Activated B cell treated with CpG ODN at 0.5 μM for 24 hours (primary cell): ENCODE data around the gene TM9SF4. TPM values are rescaled to one million over a fixed set of nuclear protein-coding genes. Genes with fewer than 3 reads are reported as not detected.

Experiments used
- ATAC-seq: fragments of 200-7000 bp; cut with Tn5 transposase; one replicate; pipeline ENCODE4 v1.10.0; 2021; ENCODE audit warnings: low read depth, mild to moderate bottlenecking, moderate library complexity
- CTCF ChIA-PET: fragments of 350-600 bp; sonication (Branson Sonifier 250); formaldehyde crosslinking; loops from one replicate; lab custom pipeline; 2021; ENCODE audit warnings: antibody characterized with exemption; lab: Charles Lee
- POLR2A ChIA-PET: fragments of 350-600 bp; sonication (Branson Sonifier 250); formaldehyde crosslinking; loops from one replicate; lab custom pipeline; 2021; ENCODE audit warnings: antibody characterized with exemption; lab: Charles Lee
- DNase-seq: peaks from one replicate; pipeline ENCODE4 v3.0.0; 2022
- H3K27ac Mint-ChIP-seq: one replicate; pipeline ENCODE4 v1.8.0; 2020; ENCODE audit warnings: mixed read lengths
- H3K27me3 Mint-ChIP-seq: one replicate; pipeline ENCODE4 v1.8.0; 2021; ENCODE audit warnings: mixed read lengths
- H3K36me3 Mint-ChIP-seq: one replicate; pipeline ENCODE4 v1.8.0; 2021; ENCODE audit warnings: low read depth, mixed read lengths
- H3K4me1 Mint-ChIP-seq: one replicate; pipeline ENCODE4 v1.8.0; 2021; ENCODE audit warnings: mixed read lengths
- H3K4me3 Mint-ChIP-seq: one replicate; pipeline ENCODE4 v1.8.0; 2020; ENCODE audit warnings: mild to moderate bottlenecking, mixed read lengths
- H3K9me3 Mint-ChIP-seq: one replicate; pipeline ENCODE4 v1.8.0; 2020; ENCODE audit warnings: mixed read lengths
- intact Hi-C: fragments of 100-400 bp; cut with micrococcal nuclease; formaldehyde crosslinking; loops from one replicate; pipeline ENCODE4 v1.15.1; 2024
- total RNA-seq: library from RNA; stranded (reverse); gene quantifications from 2 replicates; pipeline ENCODE4 v1.2.3, GENCODE V29; 2022
- TF ChIP-seq, protein P1 (sequence below): fragments of 200-600 bp; IDR thresholded peaks from one replicate; pipeline ENCODE4 v1.8.0; 2022; ENCODE audit warnings: antibody characterized with exemption, mild to moderate bottlenecking

TM9SF4 gene, protein sequence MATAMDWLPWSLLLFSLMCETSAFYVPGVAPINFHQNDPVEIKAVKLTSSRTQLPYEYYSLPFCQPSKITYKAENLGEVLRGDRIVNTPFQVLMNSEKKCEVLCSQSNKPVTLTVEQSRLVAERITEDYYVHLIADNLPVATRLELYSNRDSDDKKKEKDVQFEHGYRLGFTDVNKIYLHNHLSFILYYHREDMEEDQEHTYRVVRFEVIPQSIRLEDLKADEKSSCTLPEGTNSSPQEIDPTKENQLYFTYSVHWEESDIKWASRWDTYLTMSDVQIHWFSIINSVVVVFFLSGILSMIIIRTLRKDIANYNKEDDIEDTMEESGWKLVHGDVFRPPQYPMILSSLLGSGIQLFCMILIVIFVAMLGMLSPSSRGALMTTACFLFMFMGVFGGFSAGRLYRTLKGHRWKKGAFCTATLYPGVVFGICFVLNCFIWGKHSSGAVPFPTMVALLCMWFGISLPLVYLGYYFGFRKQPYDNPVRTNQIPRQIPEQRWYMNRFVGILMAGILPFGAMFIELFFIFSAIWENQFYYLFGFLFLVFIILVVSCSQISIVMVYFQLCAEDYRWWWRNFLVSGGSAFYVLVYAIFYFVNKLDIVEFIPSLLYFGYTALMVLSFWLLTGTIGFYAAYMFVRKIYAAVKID
- total RNA-seq = 41.9 and 48.1 TPM in 2 replicates

DNA sequence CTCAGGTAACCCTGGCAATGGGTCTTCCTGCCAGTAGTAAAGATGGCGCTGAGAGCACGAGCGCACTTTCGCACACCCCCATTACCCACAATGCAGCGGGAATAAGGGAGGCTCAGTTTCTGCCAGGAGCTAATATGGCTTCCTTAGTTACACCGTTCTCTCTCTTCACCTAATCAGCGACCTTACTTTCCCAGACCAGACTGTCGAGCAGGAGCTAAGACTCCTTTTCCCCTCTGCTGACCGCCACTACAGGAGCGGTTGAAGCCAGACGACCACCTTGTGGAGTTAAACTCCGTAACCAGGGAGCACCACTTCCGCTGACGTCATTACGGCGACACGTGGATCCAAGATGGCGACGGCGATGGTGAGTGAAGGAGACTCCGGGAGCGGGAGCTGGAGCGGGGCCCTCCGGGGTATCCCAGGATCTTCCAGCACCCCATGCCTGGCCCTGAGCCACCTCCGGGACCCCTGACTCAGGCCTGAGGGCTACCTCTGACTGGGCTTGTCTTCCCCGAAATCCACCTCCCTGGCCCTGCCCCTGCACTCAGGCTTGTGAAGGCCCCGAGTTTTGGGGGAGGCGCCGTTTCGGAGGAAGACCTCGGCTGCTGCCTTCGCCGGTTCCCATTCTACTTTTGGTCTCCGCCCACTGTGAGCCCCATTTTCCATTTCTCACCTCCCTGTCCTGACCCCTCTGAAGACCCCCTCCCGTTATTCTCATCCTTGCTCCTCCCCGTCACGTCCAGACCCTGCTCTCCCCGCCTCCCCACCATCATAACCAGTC, at the start of gene TM9SF4:
Gene TM9SF4 (plus strand): TSS at position 323 of the 781 bp plus-strand sequence. CDS start 27 bp downstream, at position 350.
- Mint-ChIP-seq H3K9me3 (no peaks in the 10 kb centered on the region), H3K27ac (peak within 1 kb of the TSS; percentile 100), H3K4me3 (peak within 1 kb of the TSS; percentile 97), H3K27me3 (no peaks in the 10 kb centered on the region), H3K36me3 (peaks cover 11% of the 10 kb centered on the region), H3K4me1 (peaks cover 33% of the 10 kb centered on the region)
- ChIA-PET POLR2A (interaction anchor here (0.5 to 1.7 kb wide), 13 partner anchors 9 to 386 kb away, joined by 3 to 10 read pairs (median 4); partner anchors contain the start of gene ASXL1), CTCF (interaction anchor here (1.0 to 1.4 kb wide), 2 partner anchors 74 to 257 kb away, joined by 3 to 7 read pairs; no protein-coding TSS in a partner anchor)
- ATAC-seq (peak; percentile 88), DNase-seq (peak; percentile 86)
- TF ChIP-seq, protein P1, sequence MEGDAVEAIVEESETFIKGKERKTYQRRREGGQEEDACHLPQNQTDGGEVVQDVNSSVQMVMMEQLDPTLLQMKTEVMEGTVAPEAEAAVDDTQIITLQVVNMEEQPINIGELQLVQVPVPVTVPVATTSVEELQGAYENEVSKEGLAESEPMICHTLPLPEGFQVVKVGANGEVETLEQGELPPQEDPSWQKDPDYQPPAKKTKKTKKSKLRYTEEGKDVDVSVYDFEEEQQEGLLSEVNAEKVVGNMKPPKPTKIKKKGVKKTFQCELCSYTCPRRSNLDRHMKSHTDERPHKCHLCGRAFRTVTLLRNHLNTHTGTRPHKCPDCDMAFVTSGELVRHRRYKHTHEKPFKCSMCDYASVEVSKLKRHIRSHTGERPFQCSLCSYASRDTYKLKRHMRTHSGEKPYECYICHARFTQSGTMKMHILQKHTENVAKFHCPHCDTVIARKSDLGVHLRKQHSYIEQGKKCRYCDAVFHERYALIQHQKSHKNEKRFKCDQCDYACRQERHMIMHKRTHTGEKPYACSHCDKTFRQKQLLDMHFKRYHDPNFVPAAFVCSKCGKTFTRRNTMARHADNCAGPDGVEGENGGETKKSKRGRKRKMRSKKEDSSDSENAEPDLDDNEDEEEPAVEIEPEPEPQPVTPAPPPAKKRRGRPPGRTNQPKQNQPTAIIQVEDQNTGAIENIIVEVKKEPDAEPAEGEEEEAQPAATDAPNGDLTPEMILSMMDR = no peak
- intact Hi-C loops = loop anchor here (1.0 to 5.0 kb wide), 3 partner anchors 98 to 249 kb away; partner anchors contain the start of genes ASXL1, PDRG1, PLAGL2 and POFUT1

DNA sequence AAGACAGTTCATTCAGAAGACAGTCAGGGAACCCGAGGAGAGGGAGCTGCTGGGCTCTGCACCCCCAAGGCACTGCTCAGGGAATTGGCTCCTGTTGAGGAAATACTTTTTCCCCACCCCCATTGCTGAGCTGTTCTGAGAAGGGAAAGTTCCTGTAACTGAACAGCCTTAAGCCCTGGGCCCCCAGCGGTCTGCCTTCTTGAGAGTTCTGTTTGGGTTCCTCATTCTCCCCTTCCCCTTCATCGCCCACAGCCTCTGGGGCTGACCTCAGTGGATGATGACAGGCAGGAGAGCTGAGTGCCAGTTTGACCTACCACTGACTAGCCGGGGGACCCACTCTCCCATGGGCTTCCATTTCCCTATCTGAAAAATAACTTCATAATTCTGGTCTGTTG, 46.7 kb upstream of the TM9SF4 start:
- ATAC-seq = peak; percentile 84
- DNase-seq = no peak
- TF ChIP-seq, protein P1 = no peak
- no peaks in the 10 kb centered on the region for H3K27me3 Mint-ChIP-seq
- no peaks in the 10 kb centered on the region for H3K9me3 Mint-ChIP-seq
- peaks cover 54% of the 10 kb centered on the region for H3K4me1 Mint-ChIP-seq
- intact Hi-C loops = loop anchor here (1.0 kb wide), 2 partner anchors 10 to 27 kb away; partner anchors contain the start of gene HCK
- peak overlapping the region; percentile 35 for H3K4me3 Mint-ChIP-seq
- ChIA-PET CTCF (interaction anchor here (1.0 to 2.2 kb wide), 4 partner anchors 10 to 31 kb away, joined by 5 to 17 read pairs (median 6); partner anchors contain the start of gene HCK), POLR2A (interaction anchor here (0.6 to 2.8 kb wide), 10 partner anchors 10 to 29 kb away, joined by 3 to 39 read pairs (median 5); partner anchors contain the start of gene HCK)
- H3K27ac Mint-ChIP-seq = peak overlapping the region; percentile 75
- H3K36me3 Mint-ChIP-seq = peaks cover 59% of the 10 kb centered on the region

DNA sequence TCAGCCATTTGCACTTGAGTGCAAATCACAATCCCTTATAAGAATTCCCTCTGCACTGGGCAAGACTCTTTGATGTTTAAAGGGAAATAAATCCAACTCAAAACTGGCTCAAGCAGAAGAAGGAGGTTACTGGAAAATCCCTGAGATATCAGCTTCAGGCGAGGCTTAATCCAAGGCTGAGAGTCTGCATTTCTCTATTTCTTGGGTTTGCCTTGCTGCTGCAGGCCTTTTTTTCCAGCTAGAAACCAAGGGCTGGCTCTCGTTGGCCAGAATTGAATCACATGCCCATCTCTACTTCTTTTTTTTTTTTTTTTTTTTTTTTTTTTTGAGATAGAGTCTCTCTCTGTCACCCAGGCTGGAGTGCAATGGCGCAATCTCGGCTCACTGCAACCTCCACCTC, 45.8 kb upstream of the TM9SF4 start:
- DNase-seq (no peak), ATAC-seq (no peak)
- intact Hi-C loops = no loop called here
- TF ChIP-seq, protein P1 = no peak
- peaks cover 49% of the 10 kb centered on the region for H3K4me1 Mint-ChIP-seq
- POLR2A ChIA-PET = interaction anchor here (1.0 to 2.8 kb wide), 5 partner anchors 8 to 29 kb away, joined by 3 to 39 read pairs (median 16); partner anchors contain the start of gene HCK
- CTCF ChIA-PET = interaction anchor here (1.0 to 2.2 kb wide), 2 partner anchors 28 kb away, joined by 3 to 17 read pairs; no protein-coding TSS in a partner anchor
- H3K27ac Mint-ChIP-seq = no peak overlapping the region
- peaks cover 57% of the 10 kb centered on the region for H3K36me3 Mint-ChIP-seq
- H3K27me3 Mint-ChIP-seq = no peaks in the 10 kb centered on the region
- H3K9me3 Mint-ChIP-seq = no peaks in the 10 kb centered on the region
- no peak overlapping the region for H3K4me3 Mint-ChIP-seq

DNA sequence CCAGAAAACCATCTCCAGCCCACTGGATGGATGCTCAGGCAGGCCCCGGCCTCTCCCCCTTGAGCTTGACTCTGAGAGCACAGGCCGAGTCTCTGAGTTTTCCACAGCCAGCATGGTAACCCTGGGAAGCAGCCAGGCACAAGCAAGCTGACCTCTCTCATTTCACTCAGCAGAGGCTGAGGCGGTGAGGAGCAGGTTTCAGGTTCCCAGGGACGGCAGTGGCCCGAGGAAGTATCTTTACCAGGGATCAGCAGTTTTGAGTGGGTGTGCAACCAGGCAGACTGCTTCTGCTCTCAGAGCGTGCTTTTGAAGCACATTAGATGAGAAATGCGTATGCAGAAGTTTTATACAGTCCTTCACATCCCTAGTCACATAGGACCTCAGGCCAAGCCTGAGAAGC, 44.8 kb upstream of the TM9SF4 start:
- CTCF ChIA-PET = no interaction called here
- no peak overlapping the region for H3K4me3 Mint-ChIP-seq

More for the DNA sequence above, 44.8 kb upstream of the TM9SF4 start:
- Mint-ChIP-seq H3K36me3 (peaks cover 59% of the 10 kb centered on the region), H3K9me3 (no peaks in the 10 kb centered on the region), H3K4me1 (peaks cover 52% of the 10 kb centered on the region), H3K27me3 (no peaks in the 10 kb centered on the region), H3K27ac (no peak overlapping the region)
- POLR2A ChIA-PET = interaction anchor here (1.0 to 2.8 kb wide), 3 partner anchors 9 to 29 kb away, joined by 3 to 39 read pairs (median 21); partner anchors contain the start of gene HCK
- TF ChIP-seq, protein P1 = no peak
- ATAC-seq (no peak), DNase-seq (no peak)
- intact Hi-C loops = no loop called here
